Activated CD4-positive, alpha-beta T cell treated with anti-CD3 and anti-CD28 coated beads, Interleukin-2, Interleukin-4, amounts not matched to agents 100 ng/mL and 50 ng/mL, durations not matched to agents 16 hours and 8 hours (primary cell): ENCODE data around the gene HGFAC.

Experiments
- DNase-seq: peaks from one replicate; pipeline ENCODE4 v3.0.0-alpha.2; 2020; ENCODE audit warnings: low spot score

HGFAC gene

GRCh38 chr4:3473996-3474765 is 32.4 kb downstream of the HGFAC start:
- DNase-seq = no peak

GRCh38 chr4:3475041-3475712 is 33.4 kb downstream of the HGFAC start:
- no peak for DNase-seq

DNA sequence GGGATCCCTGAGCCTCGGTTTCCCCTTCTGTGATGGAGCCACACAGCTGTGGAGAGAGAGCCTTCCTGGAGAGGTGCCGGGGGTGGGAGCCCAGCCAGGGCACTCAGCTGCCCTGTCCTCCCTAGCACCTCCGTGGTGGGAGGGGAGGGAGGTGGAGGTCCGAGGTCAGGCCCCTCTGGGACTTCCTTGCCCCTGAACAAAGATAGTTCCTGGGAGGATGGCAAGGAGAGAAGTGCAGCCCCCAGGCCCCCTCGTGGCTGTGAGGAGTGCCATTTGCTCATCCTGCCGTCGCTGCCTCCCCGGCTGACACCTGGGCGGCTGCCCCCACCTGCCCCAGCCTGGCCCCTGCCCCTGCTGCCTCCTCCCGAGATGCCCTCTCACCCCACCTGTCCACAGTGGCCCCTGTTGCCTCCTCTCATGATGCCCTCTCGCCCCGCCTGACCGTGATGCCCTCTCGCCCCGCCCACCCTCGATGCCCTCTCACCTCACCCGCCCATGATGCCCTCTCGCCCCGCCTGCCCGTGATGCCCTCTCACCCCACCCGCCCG is 34.0 kb downstream of the HGFAC start:
- DNase-seq = no peak

- DNase-seq = no peak
These were observed 34.6 kb downstream of the HGFAC start for GRCh38 chr4:3476341-3476747.

GRCh38 chr4:3476936-3477749 is 35.4 kb downstream of the HGFAC start:
- no peak for DNase-seq

DNA sequence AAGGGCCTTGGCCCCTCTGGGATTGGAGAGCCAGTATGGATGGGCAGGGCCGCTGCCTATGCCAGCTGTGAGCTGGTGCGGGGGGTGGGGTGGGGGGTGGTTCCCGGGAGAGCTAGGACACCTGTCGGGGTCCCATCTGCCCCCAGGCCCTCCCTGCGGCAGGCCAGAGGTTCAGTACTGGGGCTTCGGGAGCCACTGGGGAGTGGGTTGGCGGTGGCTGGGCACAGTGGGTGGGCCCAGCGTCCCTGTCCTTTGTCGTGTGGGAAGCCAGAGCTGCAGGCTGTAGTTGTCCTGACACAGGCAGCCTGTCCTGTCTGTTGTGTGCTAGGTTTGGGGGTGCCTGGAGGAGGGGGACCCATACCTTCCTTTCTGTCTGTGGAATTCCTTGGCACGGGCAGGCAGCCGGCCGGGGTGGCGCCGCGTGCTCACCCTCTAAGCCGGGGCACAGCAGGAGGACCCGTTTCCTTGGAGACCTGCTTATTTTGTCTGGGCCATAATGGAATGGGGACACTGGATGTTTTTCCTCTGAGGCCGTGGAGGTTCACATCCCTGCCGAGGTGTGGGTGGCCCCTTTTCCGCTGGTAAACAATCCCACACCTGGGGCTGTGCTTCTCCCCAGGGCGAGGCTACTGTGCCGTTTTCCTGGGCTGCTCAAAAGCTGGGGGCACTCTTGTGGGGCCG is 36.1 kb downstream of the HGFAC start:
- no peak for DNase-seq

GRCh38 chr4:3478446-3479357 is 36.9 kb downstream of the HGFAC start:
- DNase-seq = no peak

DNA sequence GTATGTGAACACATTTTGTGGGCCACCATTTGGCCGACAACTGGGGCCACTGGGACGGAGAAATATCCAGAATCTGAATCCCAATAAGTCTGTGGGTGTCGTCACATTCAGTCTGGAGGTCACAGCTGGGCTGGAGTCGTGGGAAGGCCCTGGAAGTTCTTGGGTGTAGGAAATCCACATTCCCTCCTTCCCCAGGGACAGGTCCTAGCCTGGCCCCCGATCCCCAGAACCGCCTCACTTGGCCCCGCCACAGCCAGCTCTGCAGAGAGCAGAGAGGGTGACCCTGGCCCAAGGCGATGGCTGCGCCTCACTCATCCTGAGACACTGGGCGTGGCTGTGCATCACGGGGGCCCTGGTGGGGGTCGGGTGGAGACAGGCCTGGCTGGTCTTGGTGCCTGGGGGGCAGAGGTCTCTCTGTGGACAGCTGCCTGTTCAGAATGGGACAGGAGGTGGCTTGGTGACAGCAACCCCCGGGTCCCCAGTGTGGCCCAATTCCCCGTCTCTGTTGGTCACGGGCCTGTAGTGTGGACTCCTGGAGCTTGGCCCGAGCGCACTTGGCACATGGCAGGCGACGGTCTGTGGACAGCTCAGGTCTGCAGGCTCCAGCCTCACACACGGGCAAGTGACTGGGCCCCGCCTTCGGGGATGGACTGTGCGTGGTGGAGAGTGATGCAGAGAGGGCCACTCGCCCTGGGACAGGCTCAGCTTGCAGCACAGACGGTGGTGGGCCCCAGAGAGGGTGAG is 37.8 kb downstream of the HGFAC start:
- no peak for DNase-seq

- DNase-seq = peak; percentile 79
These were observed 38.9 kb downstream of the HGFAC start for GRCh38 chr4:3480528-3481112.

DNA sequence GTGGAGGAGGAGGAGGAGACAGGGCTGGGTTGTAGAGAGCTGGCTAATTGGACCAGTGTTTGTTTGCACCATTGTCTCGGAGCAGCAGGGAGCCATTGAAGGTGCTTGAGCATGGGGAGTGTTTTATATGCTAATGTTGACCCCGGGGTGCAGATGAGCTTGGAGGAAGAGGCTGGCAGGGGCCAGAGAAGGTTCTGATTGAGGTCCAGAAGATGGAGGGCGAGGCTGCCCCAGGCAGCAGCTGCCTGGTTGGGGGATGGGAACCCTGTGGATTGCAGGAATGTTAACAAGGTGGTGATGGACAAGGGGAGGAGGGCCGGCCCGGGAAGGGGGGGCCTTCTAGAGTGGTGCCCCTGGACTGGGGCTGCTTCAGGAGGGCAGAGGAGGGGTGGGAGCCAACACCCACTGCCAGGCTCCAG is 39.4 kb downstream of the HGFAC start:
- no peak for DNase-seq

GRCh38 chr4:3481783-3482393 is 40.1 kb downstream of the HGFAC start:
- no peak for DNase-seq

DNA sequence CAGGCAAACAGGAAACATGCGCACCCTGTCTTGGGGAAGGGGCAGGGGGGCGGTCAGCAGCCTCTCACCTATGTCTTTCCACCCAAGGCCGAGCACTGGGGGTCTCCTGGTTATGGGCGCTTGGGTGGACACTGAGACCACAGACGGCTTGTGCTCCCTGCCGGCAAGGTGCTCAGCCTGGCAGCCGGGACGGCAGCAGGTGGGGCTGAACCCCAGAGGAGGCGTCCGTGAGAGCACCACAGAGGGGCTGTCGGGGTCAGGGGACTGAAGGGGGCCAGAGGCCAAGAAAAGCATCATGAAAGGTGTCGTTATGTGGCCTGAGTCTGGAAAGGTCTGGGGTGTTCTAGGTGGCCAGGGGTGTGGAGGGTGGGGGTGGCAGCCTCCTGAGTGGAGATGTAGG is 40.9 kb downstream of the HGFAC start:
- no peak for DNase-seq

GRCh38 chr4:3483471-3483921 is 41.7 kb downstream of the HGFAC start:
- DNase-seq = no peak

GRCh38 chr4:3484057-3484973 is 42.5 kb downstream of the HGFAC start:
- DNase-seq = no peak

GRCh38 chr4:3485011-3485791 is 43.4 kb downstream of the HGFAC start:
- DNase-seq = no peak

- no peak for DNase-seq
These were observed 44.2 kb downstream of the HGFAC start for GRCh38 chr4:3485886-3486540.
